CD8-positive, alpha-beta memory T cell (primary cell): Measurements from ENCODE around the gene SPNS3. TPM values are rescaled to one million over a fixed set of nuclear protein-coding genes. Genes with fewer than 3 reads are reported as not detected.

Source experiments
- CTCF ChIA-PET: fragments of 350-600 bp; sonication (Branson Sonifier 250); formaldehyde crosslinking; loops from one replicate; lab custom pipeline; 2021; ENCODE audit warnings: antibody characterized with exemption; lab: Charles Lee
- POLR2A ChIA-PET: fragments of 350-600 bp; sonication (Branson Sonifier 250); formaldehyde crosslinking; loops from one replicate; lab custom pipeline; 2021; ENCODE audit warnings: antibody characterized with exemption; lab: Charles Lee
- DNase-seq, 5 donors: peaks; one replicate each; pipeline versions ENCODE4 v3.0.0 to v3.0.0-alpha.2; 2020 to 2022; ENCODE audit warnings: mixed read lengths in 1 of 5
- H3K27ac ChIP-seq: one replicate; pipeline ENCODE4 v1.7.0; 2013; ENCODE audit warnings: low read depth, mild to moderate bottlenecking, low read length, moderate library complexity
- H3K27me3 ChIP-seq: 2 replicates; pipeline ENCODE4 v1.7.0; 2013; ENCODE audit warnings: low read length, mild to moderate bottlenecking; ENCODE audit not compliant: insufficient read depth, poor library complexity, severe bottlenecking
- H3K36me3 ChIP-seq: 2 replicates; pipeline ENCODE4 v1.7.0; 2013; ENCODE audit warnings: mild to moderate bottlenecking, low read length, moderate library complexity; ENCODE audit not compliant: insufficient read depth
- H3K4me1 ChIP-seq: 2 replicates; pipeline ENCODE4 v1.7.0; 2013; ENCODE audit warnings: mild to moderate bottlenecking, low read length, moderate library complexity; ENCODE audit not compliant: insufficient read depth
- H3K4me3 ChIP-seq: 2 replicates; pipeline ENCODE4 v1.7.0; 2013; ENCODE audit warnings: mild to moderate bottlenecking, low read length
- H3K9me3 ChIP-seq: 2 replicates; pipeline ENCODE4 v1.7.0; 2013; ENCODE audit warnings: mild to moderate bottlenecking, low read length
- H3K27ac Mint-ChIP-seq, 8 donors: one replicate each; pipeline ENCODE4 v1.8.0; 2020 to 2021; ENCODE audit warnings: mixed read lengths in 8 of 8, mild to moderate bottlenecking in 6 of 8, inconsistent platforms in 3 of 8, moderate library complexity in 3 of 8
- H3K27me3 Mint-ChIP-seq, 2 donors: one replicate each; pipeline ENCODE4 v1.8.0; 2020 to 2021; ENCODE audit warnings: mixed read lengths in 2 of 2, mild to moderate bottlenecking in 1 of 2, moderate library complexity in 1 of 2
- H3K36me3 Mint-ChIP-seq, 3 donors: one replicate each; pipeline ENCODE4 v1.8.0; 2020 to 2021; ENCODE audit warnings: mixed read lengths in 3 of 3, inconsistent platforms in 1 of 3, mild to moderate bottlenecking in 1 of 3
- H3K4me1 Mint-ChIP-seq, 3 donors: one replicate each; pipeline ENCODE4 v1.8.0; 2020 to 2021; ENCODE audit warnings: mixed read lengths in 3 of 3, inconsistent platforms in 1 of 3, mild to moderate bottlenecking in 1 of 3
- H3K4me3 Mint-ChIP-seq, 7 donors: one replicate each; pipeline ENCODE4 v1.8.0; 2020 to 2021; ENCODE audit warnings: mixed read lengths in 7 of 7, mild to moderate bottlenecking in 6 of 7, moderate library complexity in 4 of 7, inconsistent platforms in 2 of 7
- H3K9me3 Mint-ChIP-seq, 5 donors: one replicate each; pipeline ENCODE4 v1.8.0; 2020 to 2022; ENCODE audit warnings: mixed read lengths in 5 of 5, mild to moderate bottlenecking in 3 of 5, moderate library complexity in 2 of 5, inconsistent platforms in 1 of 5
- polyA plus RNA-seq: library from polyadenylated mRNA; unstranded; fragments of 300-500 nt; fragmentation: Illumina TruSeq; gene quantifications from one replicate; pipeline ENCODE4 v1.2.3, GENCODE V29; 2021
- total RNA-seq, 2 experiments: library from RNA; stranded (reverse); gene quantifications; one replicate each; pipeline ENCODE4 v1.2.3, GENCODE V29; 2021

The SPNS3 gene
- total and polyA plus RNA-seq, 3 experiments from 2014 or later, result 7.3 to 10.0 (median 7.5) TPM

DNA sequence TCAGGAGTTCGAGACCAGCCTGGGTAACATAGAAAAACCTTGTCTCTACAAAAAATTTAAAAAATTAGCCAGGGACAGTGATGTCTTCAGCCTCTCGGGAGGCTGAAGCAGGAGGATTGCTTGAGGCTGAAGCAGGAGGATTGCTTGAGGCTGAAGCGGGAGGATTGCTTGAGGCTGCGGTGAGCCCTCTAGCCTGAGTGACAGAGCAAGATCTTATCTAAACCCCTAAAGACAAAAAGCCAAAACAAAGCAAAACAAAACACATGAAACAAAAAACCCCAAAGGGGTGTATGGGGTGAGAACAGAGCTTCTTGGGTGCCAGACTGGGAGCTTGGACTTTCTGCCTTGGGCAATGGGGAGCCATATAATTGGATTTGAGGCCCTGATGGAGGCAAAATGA lies 2.6 kb downstream of the SPNS3 start:
- Histone ChIP-seq H3K36me3 (no peaks in the 10 kb centered on the region), H3K27ac (no peak overlapping the region), H3K4me3 (no peak overlapping the region), H3K4me1 (peaks cover 17% of the 10 kb centered on the region), H3K9me3 (no peaks in the 10 kb centered on the region), H3K27me3 (no peaks in the 10 kb centered on the region)
- DNase-seq, result no peak
- Mint-ChIP-seq H3K27me3 (no peaks in the 10 kb centered on the region), H3K9me3 (no peaks in the 10 kb centered on the region), H3K27ac (peak overlapping the region in 4 of 8 donors; percentile 13 to 78 (median 56)), H3K4me3 (peak overlapping the region in 3 of 7 donors; percentile 15 to 66 (median 44)), H3K36me3 (no peaks in the 10 kb centered on the region), H3K4me1 (peaks cover 25 to 40% (median 25%) of the 10 kb centered on the region in 3 donors)
- POLR2A ChIA-PET, result no interaction called here
- CTCF ChIA-PET, result interaction anchor here (1.5 to 1.8 kb wide), 3 partner anchors 10 to 17 kb away, joined by 3 to 6 read pairs (median 5); no protein-coding TSS in a partner anchor

DNA sequence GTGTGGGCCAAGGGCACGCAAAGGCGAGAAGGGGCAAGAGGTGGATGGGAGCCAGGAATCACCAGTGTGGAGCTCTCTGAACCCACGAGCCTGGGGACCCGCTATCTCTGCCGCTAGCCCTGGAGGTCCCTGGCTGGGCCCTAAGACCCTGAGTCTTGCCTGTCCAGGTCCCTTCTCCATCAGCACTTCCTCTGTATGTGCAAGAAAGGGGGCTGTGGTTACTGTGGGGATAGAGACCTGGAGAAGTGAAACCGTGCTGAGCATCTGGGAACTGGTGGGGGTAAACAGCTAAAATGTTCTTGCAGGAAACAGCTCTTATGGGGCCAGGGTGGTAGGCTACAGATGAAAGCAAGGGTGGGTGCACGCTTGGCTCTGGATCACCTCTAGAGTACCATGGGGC lies 3.1 kb downstream of the SPNS3 start:
- no peaks in the 10 kb centered on the region for H3K9me3 ChIP-seq
- no peak overlapping the region for H3K27ac ChIP-seq
- Mint-ChIP-seq H3K27ac (peak overlapping the region in 7 of 8 donors; percentile 13 to 78 (median 52)), H3K27me3 (peaks cover 0 to 4% of the 10 kb centered on the region in 2 donors), H3K36me3 (no peaks in the 10 kb centered on the region), H3K9me3 (no peaks in the 10 kb centered on the region), H3K4me1 (peaks cover 25 to 40% (median 25%) of the 10 kb centered on the region in 3 donors), H3K4me3 (peak overlapping the region in 4 of 7 donors; percentile 15 to 67 (median 55))
- no peak overlapping the region for H3K4me3 ChIP-seq
- ChIA-PET POLR2A (no interaction called here), CTCF (interaction anchor here (1.5 to 1.8 kb wide), 3 partner anchors 10 to 18 kb away, joined by 3 to 6 read pairs (median 5); no protein-coding TSS in a partner anchor)
- H3K27me3 ChIP-seq, result no peaks in the 10 kb centered on the region
- no peak for DNase-seq
- H3K4me1 ChIP-seq, result peaks cover 17% of the 10 kb centered on the region
- no peaks in the 10 kb centered on the region for H3K36me3 ChIP-seq

DNA sequence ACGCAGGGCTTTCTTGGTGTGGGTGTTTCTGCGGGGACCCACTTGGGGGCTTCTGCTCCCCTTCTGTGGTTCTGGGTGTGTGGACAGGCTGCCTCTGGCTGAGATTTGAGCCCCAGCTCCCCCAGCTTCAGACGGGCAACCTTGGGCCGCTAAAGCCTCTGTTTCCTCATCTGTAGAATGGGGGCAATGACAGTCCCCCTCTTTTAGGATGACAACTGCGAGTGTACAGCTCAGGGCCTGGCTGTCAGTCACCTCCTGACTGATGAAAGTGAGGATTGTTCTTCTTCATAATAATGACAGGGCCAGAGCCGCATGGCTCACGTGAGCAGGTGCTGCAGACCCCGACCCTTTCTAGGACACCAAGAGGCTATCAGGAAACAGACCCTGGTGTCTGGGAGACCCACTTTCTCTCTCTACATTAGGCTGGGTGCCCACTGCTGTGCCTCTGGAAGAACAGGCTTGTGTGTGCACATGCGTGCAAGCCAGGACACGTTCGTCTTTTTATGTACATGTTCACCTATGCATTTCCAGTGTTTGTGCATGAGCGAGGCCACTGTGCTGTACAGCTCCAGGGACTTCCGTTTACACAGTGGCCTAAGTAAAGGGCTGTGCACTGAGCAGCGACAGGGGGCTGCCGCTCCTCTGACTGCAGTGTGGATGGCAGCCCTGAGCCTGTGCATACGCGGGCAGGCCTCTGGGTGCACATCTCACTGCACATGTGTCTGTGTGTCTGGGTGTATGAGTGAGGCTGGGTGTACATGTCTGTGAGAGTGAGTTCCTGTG lies 4.6 kb downstream of the SPNS3 start:
- H3K36me3 Mint-ChIP-seq, result no peaks in the 10 kb centered on the region
- Histone ChIP-seq H3K36me3 (no peaks in the 10 kb centered on the region), H3K27me3 (no peaks in the 10 kb centered on the region), H3K4me3 (no peak overlapping the region), H3K27ac (no peak overlapping the region), H3K4me1 (peaks cover 13% of the 10 kb centered on the region), H3K9me3 (no peaks in the 10 kb centered on the region)
- no peak for DNase-seq
- H3K4me1 Mint-ChIP-seq, result peaks cover 20 to 36% (median 21%) of the 10 kb centered on the region in 3 donors
- peaks cover 0 to 6% of the 10 kb centered on the region in 2 donors for H3K27me3 Mint-ChIP-seq
- POLR2A ChIA-PET, result no interaction called here
- CTCF ChIA-PET, result no interaction called here
- H3K4me3 Mint-ChIP-seq, result no peak overlapping the region
- no peak overlapping the region for H3K27ac Mint-ChIP-seq
- no peaks in the 10 kb centered on the region for H3K9me3 Mint-ChIP-seq

DNA sequence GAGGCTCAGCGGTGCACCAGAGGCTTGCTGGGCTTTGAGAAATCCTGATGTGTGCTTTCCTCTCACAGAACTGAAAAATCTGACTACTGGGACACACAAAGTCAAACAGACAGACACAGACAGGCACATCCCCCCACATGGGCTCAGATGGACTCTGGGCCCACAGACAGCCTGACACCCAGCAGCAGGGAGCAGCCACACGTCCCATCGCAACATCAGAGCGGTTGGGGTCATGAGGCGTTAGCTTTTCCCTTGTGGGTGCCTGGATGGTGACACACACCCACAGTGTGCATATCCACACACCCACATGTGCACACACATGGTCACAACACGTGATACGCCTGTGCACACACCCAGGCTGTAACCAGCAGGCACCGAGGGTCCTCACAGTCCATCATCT lies 6.3 kb downstream of the SPNS3 start:
- Mint-ChIP-seq H3K27me3 (peaks cover 0 to 6% of the 10 kb centered on the region in 2 donors), H3K4me1 (peaks cover 13 to 26% (median 14%) of the 10 kb centered on the region in 3 donors), H3K4me3 (no peak overlapping the region), H3K9me3 (no peaks in the 10 kb centered on the region), H3K27ac (no peak overlapping the region), H3K36me3 (no peaks in the 10 kb centered on the region)
- peaks cover 5% of the 10 kb centered on the region for H3K4me1 ChIP-seq
- H3K9me3 ChIP-seq, result no peaks in the 10 kb centered on the region
- no peaks in the 10 kb centered on the region for H3K27me3 ChIP-seq
- no peak for DNase-seq
- no peak overlapping the region for H3K4me3 ChIP-seq
- ChIA-PET CTCF (no interaction called here), POLR2A (no interaction called here)
- no peak overlapping the region for H3K27ac ChIP-seq
- no peaks in the 10 kb centered on the region for H3K36me3 ChIP-seq

DNA sequence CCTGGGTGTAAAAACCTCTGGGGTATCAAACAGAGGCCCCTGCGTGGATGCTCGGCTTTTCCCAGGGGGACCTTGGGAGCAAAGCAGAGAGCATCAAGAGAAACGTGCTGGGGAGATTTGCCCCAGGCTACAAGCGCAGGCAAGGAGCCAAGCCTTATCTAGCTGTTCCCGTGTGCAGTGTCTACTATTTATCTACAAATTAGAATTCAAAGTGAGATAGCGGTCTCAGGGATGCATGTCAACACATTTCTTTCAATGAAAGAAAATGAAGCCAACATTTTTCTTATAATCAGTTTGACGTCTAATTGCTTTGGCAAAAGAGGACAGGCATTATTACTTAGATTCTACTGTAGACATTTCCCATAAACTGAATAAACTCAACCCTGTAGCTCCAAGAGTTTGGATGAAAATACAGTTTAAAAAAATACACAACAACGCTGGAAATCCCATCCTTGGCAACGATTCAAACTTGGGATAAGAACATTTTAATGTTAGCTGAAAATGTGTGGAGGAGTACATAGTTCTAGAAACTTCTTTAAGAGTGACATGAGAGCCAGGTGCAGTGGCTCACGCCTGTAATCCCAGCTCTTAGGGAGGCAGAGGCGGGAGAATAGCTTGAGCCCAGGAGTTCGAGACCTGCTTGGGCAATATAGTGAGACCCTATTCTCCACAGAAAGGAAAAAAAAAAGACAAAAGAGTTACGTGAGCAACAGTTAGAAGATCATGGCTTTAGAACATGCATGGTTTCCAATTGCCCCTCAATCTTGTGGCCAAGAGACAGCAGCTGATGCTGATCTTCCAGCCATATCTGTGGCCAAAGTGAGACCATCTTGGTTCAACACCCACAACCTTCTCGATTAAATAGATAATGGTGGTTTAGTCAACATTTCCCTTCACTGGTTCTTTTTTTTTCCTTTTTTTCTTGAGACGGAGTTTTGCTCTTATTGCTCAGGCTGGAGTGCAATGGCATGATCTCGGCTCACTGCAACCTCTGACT lies 7.2 kb downstream of the SPNS3 start:
- no peak overlapping the region for H3K4me3 Mint-ChIP-seq
- no peaks in the 10 kb centered on the region for H3K36me3 Mint-ChIP-seq
- H3K27ac Mint-ChIP-seq, result peak overlapping the region in 4 of 8 donors; percentile 7 to 77 (median 19)
- POLR2A ChIA-PET, result no interaction called here
- peaks cover 10 to 19% (median 11%) of the 10 kb centered on the region in 3 donors for H3K4me1 Mint-ChIP-seq
- H3K27me3 Mint-ChIP-seq, result peaks cover 0 to 6% of the 10 kb centered on the region in 2 donors
- DNase-seq, result no peak
- no peak overlapping the region for H3K27ac ChIP-seq
- no peak overlapping the region for H3K4me3 ChIP-seq
- no peaks in the 10 kb centered on the region for H3K36me3 ChIP-seq
- no peaks in the 10 kb centered on the region for H3K9me3 Mint-ChIP-seq
- H3K27me3 ChIP-seq, result no peaks in the 10 kb centered on the region
- H3K4me1 ChIP-seq, result peaks cover 5% of the 10 kb centered on the region
- H3K9me3 ChIP-seq, result no peaks in the 10 kb centered on the region
- CTCF ChIA-PET, result no interaction called here

DNA sequence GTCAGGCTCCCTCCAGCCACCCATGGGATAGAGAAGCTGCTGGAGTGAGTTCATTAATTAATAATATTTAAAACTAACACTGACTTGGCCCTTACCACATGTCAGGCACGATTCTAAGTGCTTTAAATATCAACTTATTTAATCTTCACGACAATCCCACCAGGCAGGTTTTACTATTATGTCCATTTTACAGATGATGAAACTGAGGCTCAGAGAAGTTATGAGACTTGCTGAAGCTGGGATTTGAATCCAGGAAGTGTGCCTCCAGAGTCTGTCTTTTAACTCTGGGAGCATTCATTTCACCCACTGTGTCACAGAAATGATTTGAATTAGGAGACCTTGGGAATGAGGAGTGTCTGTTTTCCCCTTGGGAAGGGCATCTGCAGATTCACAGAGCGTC lies 8.8 kb downstream of the SPNS3 start:
- no peak overlapping the region for H3K4me3 ChIP-seq
- CTCF ChIA-PET, result interaction anchor here (1.6 kb wide), 1 partner anchor 22 kb away, joined by 4 read pairs; no protein-coding TSS in a partner anchor
- no peaks in the 10 kb centered on the region for H3K36me3 Mint-ChIP-seq
- DNase-seq, result no peak
- H3K27ac ChIP-seq, result no peak overlapping the region
- H3K4me1 ChIP-seq, result no peaks in the 10 kb centered on the region
- H3K27me3 ChIP-seq, result no peaks in the 10 kb centered on the region
- no peaks in the 10 kb centered on the region for H3K9me3 Mint-ChIP-seq
- H3K4me1 Mint-ChIP-seq, result peaks cover 0 to 7% (median 0%) of the 10 kb centered on the region in 3 donors
- no peaks in the 10 kb centered on the region for H3K36me3 ChIP-seq
- H3K27ac Mint-ChIP-seq, result no peak overlapping the region
- H3K27me3 Mint-ChIP-seq, result peaks cover 0 to 6% of the 10 kb centered on the region in 2 donors
- POLR2A ChIA-PET, result no interaction called here
- H3K4me3 Mint-ChIP-seq, result no peak overlapping the region
- no peaks in the 10 kb centered on the region for H3K9me3 ChIP-seq

DNA sequence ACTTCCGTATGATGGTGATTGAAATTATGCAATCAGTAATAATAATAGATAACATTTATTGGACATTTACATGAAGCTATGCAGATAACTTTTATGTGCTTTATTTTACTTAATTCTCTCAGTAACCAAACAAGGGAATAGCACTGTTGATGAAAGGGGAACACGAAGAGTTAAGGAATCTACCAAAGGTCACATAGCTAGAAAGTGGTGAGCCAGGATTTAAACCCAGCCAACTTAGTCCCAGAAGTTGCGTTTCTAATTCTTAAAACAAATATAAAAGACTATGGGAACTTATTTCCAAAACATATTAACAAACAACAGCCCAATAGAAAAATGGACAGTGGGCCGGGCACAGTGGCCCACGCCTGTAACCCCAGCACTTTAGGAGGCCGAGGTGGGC lies 9.7 kb downstream of the SPNS3 start:
- Mint-ChIP-seq H3K4me3 (no peak overlapping the region), H3K4me1 (peaks cover 0 to 4% (median 0%) of the 10 kb centered on the region in 3 donors), H3K36me3 (no peaks in the 10 kb centered on the region), H3K9me3 (no peaks in the 10 kb centered on the region), H3K27me3 (peaks cover 0 to 6% of the 10 kb centered on the region in 2 donors), H3K27ac (no peak overlapping the region)
- no peaks in the 10 kb centered on the region for H3K4me1 ChIP-seq
- ChIA-PET CTCF (interaction anchor here (1.6 kb wide), 1 partner anchor 23 kb away, joined by 4 read pairs; no protein-coding TSS in a partner anchor), POLR2A (no interaction called here)
- H3K27ac ChIP-seq, result no peak overlapping the region
- no peaks in the 10 kb centered on the region for H3K9me3 ChIP-seq
- H3K4me3 ChIP-seq, result no peak overlapping the region
- H3K27me3 ChIP-seq, result no peaks in the 10 kb centered on the region
- no peaks in the 10 kb centered on the region for H3K36me3 ChIP-seq
- DNase-seq, result no peak
